Spleen (tissue), 11 donors: ENCODE measurements around the gene OLR1. TPM values are rescaled to one million over a fixed set of nuclear protein-coding genes. Genes with fewer than 3 reads are reported as not detected.
"Not testable (repeated sequence)": the region's sequence is repeated elsewhere in the genome, so short reads cannot be mapped to it uniquely, and the experiment has no call there.

Source experiments
- DNase-seq: peaks from one replicate; pipeline ENCODE4 v3.0.0-alpha.2; 2020
- H3K27ac ChIP-seq, 8 donors: fragments of 200-600 bp; sonication (generic) in 7 of 8; 1 replicate in 4 of 8; 2 replicates in 4 of 8; pipeline versions ENCODE4 v1.5.0 to v1.8.0; 2016 to 2021; ENCODE audit warnings: inconsistent platforms in 4 of 8, mild to moderate bottlenecking in 4 of 8, moderate library complexity in 1 of 8
- H3K27me3 ChIP-seq, 7 donors: fragments of 200-600 bp; sonication (generic) in 6 of 7; replicated peaks in 1 of 7; 1 replicate in 4 of 7; 2 replicates in 3 of 7; pipeline versions ENCODE4 v1.5.0 to v1.8.0; 2016 to 2021; ENCODE audit warnings: inconsistent platforms in 3 of 7, mild to moderate bottlenecking in 1 of 7
- H3K36me3 ChIP-seq, 6 donors: fragments of 200-600 bp; sonication (generic) in 5 of 6; 1 replicate in 4 of 6; 2 replicates in 2 of 6; pipeline versions ENCODE4 v1.5.0 to v1.8.0; 2016 to 2021; ENCODE audit warnings: inconsistent platforms in 2 of 6
- H3K4me1 ChIP-seq, 6 donors: fragments of 200-600 bp; sonication (generic) in 5 of 6; 1 replicate in 3 of 6; 2 replicates in 3 of 6; pipeline versions ENCODE4 v1.5.0 to v1.8.0; 2016 to 2021; ENCODE audit warnings: inconsistent platforms in 3 of 6
- H3K4me3 ChIP-seq, 8 donors: fragments of 200-600 bp; sonication (generic) in 7 of 8; 1 replicate in 4 of 8; 2 replicates in 4 of 8; pipeline versions ENCODE4 v1.5.0 to v1.8.0; 2016 to 2021; ENCODE audit warnings: inconsistent platforms in 4 of 8, mild to moderate bottlenecking in 4 of 8, moderate library complexity in 2 of 8
- H3K9me3 ChIP-seq, 8 donors: fragments of 200-600 bp; sonication (generic) in 7 of 8; 1 replicate in 4 of 8; 2 replicates in 4 of 8; pipeline versions ENCODE4 v1.5.0 to v1.8.0; 2016 to 2021; ENCODE audit warnings: inconsistent platforms in 4 of 8
- POLR2A ChIP-seq, 3 donors: fragments of 450-650 bp; IDR thresholded peaks; one replicate each; pipeline ENCODE4 v1.5.1; 2017; ENCODE audit warnings: antibody characterized with exemption in 3 of 3, mild to moderate bottlenecking in 1 of 3
- POLR2AphosphoS5 ChIP-seq, 3 donors: sonication (generic); formaldehyde crosslinking; IDR thresholded peaks; one replicate each; pipeline ENCODE4 v1.5.1; 2017; ENCODE audit warnings: antibody characterized with exemption in 3 of 3
- WGBS, 5 donors: extraction: QIAGEN DNeasy Blood & Tissue Kit in 3 of 5; methylation state at CpG; one replicate each; pipeline versions ENCODE4 v1.1.5 to v1.1.7; 2013 to 2018; 5-methylcytosine and 5-hydroxymethylcytosine counted together
- intact Hi-C: fragments of 100-400 bp; cut with DNase I; formaldehyde crosslinking; loops from one replicate; pipeline ENCODE4 v1.15.0; 2023; ENCODE audit warnings: low total_unique reads
- polyA plus RNA-seq, 3 donors: library from polyadenylated mRNA; stranded (reverse); fragments of 200-250 nt; gene quantifications; one replicate each; pipeline ENCODE4 v1.2.1, GENCODE V29; 2013
- total RNA-seq, 7 donors: library from RNA; depleted of rRNA in 3 of 7; stranded (reverse); fragments of >200 nt in 3 of 7; fragmentation: NEBNext Ultra II Directional in 4 of 7; extraction: Animal tissue kit (Norgen Biotek cat#: 25700) in 4 of 7; gene quantifications; one replicate each; pipeline versions ENCODE4 v1.1.0 to v1.2.1, GENCODE V29; 2016 to 2021
- TF ChIP-seq, protein P1 (sequence below), 11 experiments: fragments of 200-600 bp in 7 of 11; fragments of 450-650 bp in 4 of 11; sonication (generic) in 4 of 11; IDR thresholded peaks in 8 of 11; conservative IDR thresholded peaks in 3 of 11; 1 replicate in 7 of 11; 2 replicates in 4 of 11; pipeline versions ENCODE4 v1.4.0 to v1.8.0; 2016 to 2021; ENCODE audit warnings: antibody characterized with exemption in 11 of 11, inconsistent platforms in 4 of 11, mild to moderate bottlenecking in 1 of 11
- donor health status: healthy with polysubstance abuse.
- donor health status: DM: no; HTN: no; CAD: no; lungs with moderate emphysema.
- donor health status: DM: no; HTN: no; CAD: no.
- donor health status: Bipolar disorder and iron deficiency.
- donor health status: healthy.
- donor health status: DM: no; HTN: no; CAD: no.
- donor health status: DM: yes; HTN: yes; CAD: no.

Gene OLR1
- total and polyA plus RNA-seq, 10 donors = 0.09 to 10.5 (median 1.2) TPM; not detected in 3

DNA sequence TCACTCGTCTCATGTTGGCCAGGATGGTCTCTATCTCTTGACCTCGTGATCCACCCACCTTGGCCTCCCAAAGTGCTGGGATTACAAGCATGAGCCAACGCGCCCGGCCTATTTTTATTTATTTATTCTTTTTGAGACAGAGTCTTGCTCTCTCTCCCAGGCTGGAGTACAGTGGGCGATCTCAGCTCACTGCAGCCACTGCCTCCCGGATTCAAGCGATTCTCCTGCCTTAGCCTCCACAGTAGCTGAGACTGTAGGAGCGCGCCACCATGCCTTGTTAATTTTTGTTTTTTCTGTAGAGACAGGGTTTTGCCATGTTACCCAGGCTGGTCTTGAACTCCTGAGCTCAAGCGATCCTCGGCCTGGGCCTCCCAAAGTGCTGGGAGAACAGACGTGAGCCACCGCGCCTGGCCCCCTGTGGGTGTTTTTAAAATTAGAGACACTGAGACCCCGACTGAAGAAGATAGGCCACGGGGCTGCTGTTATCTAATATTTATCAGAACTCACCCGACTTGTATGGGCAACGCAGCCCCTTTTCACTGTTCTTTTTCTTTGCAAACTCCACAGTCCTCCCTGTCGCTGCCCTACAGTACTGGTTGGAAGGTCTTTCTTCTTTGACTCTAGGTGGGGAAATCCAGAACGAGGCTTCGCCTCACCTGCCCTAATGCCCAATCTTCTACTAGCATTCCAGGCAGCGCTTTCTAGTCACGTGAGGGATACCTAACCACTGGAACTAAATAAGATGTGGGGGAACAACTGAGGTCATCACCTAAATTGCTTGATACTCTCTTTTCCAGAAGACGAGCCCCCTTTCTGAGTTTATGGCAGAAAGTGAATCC, 39.4 kb upstream of the OLR1 start:
- Histone ChIP-seq H3K27ac (peak overlapping the region in 7 of 8 donors; percentile 96 to 98 (median 98)), H3K4me3 (peak overlapping the region in 2 of 8 donors; percentile 76 to 79), H3K36me3 (peaks cover 0 to 5% (median 0%) of the 10 kb centered on the region in 6 donors), H3K9me3 (no peaks in the 10 kb centered on the region), H3K4me1 (peaks cover 6 to 44% (median 26%) of the 10 kb centered on the region in 6 donors), H3K27me3 (peaks cover 0 to 3% (median 0%) of the 10 kb centered on the region in 7 donors)
- no peak for DNase-seq
- intact Hi-C loops = no loop called here
- TF ChIP-seq, protein P1, sequence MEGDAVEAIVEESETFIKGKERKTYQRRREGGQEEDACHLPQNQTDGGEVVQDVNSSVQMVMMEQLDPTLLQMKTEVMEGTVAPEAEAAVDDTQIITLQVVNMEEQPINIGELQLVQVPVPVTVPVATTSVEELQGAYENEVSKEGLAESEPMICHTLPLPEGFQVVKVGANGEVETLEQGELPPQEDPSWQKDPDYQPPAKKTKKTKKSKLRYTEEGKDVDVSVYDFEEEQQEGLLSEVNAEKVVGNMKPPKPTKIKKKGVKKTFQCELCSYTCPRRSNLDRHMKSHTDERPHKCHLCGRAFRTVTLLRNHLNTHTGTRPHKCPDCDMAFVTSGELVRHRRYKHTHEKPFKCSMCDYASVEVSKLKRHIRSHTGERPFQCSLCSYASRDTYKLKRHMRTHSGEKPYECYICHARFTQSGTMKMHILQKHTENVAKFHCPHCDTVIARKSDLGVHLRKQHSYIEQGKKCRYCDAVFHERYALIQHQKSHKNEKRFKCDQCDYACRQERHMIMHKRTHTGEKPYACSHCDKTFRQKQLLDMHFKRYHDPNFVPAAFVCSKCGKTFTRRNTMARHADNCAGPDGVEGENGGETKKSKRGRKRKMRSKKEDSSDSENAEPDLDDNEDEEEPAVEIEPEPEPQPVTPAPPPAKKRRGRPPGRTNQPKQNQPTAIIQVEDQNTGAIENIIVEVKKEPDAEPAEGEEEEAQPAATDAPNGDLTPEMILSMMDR (IDR thresholded peaks at IDR 0.05 in 8 of 11, conservative IDR thresholded peaks at IDR 0.05 in 3 of 11) = no peak
- TF ChIP-seq POLR2AphosphoS5 (IDR thresholded peaks at IDR 0.05) (no peak), POLR2A (IDR thresholded peaks at IDR 0.05) (no peak)
- 92 to 96% (median 94%) methylated on average over 25 of the region's 25 CpGs for WGBS, 5 donors

DNA sequence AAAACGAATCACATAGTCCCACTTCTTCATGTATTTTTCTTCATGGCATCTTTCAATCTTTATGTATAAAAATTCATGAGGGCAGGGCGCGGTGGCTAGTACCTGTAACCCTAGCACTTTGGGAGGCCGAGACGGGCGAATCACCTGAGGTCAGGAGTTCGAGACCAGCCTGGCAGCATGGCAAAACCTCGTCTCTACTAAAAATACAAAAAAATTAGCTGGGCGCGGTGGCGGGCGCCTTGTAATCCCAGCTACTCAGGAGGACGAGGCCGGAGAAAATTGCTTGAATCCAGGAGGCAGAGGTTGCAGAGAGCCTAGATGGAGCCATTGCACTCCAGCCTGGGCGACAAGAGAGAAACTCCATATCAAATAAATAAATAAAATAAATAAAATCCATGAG, 38.3 kb upstream of the OLR1 start:
- Histone ChIP-seq H3K36me3 (no peaks in the 10 kb centered on the region), H3K27me3 (peaks cover 0 to 3% (median 0%) of the 10 kb centered on the region in 7 donors), H3K9me3 (no peaks in the 10 kb centered on the region), H3K27ac (no peak overlapping the region), H3K4me1 (peaks cover under 1 to 33% (median 17%) of the 10 kb centered on the region in 6 donors), H3K4me3 (no peak overlapping the region)
- DNase-seq = no peak
- TF ChIP-seq POLR2AphosphoS5 (IDR thresholded peaks at IDR 0.05) (no peak), POLR2A (IDR thresholded peaks at IDR 0.05) (no peak)
- TF ChIP-seq, protein P1 (IDR thresholded peaks at IDR 0.05 in 8 of 11, conservative IDR thresholded peaks at IDR 0.05 in 3 of 11) = no peak
- intact Hi-C loops = no loop called here
- 93 to 97% (median 96%) methylated on average over 15 of the region's 15 CpGs for WGBS, 5 donors

DNA sequence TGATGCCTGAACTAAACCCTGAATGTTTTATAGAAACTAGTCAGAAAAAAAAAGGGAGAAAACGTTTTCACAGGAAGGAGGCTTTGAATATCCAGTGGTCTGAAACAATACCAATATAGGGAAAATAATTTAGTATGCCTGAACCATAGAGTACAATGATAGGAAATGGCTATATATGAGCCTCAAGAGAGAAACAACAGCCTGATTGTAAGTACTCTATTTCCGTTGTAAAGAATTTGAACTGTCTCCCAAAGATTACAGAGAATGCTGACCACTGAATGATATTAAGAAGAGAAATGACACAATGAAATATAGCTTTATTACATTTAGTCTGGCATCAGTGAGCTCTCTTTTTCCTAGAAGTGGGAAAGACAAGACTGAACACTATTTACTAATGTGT, 35.2 kb upstream of the OLR1 start:
- no peak overlapping the region for H3K27ac ChIP-seq
- H3K4me1 ChIP-seq = peaks cover 0 to 8% (median 2%) of the 10 kb centered on the region in 6 donors
- no peaks in the 10 kb centered on the region for H3K9me3 ChIP-seq
- intact Hi-C loops = no loop called here
- 31 to 50% (median 38%) methylated on average over 2 of the region's 2 CpGs for WGBS, 5 donors
- no peaks in the 10 kb centered on the region for H3K36me3 ChIP-seq
- no peak for DNase-seq
- peaks cover 0 to 3% (median 0%) of the 10 kb centered on the region in 7 donors for H3K27me3 ChIP-seq
- no peak for TF ChIP-seq POLR2AphosphoS5 (IDR thresholded peaks at IDR 0.05)
- TF ChIP-seq POLR2A (IDR thresholded peaks at IDR 0.05) = no peak
- TF ChIP-seq, protein P1 (IDR thresholded peaks at IDR 0.05 in 8 of 11, conservative IDR thresholded peaks at IDR 0.05 in 3 of 11) = no peak
- no peak overlapping the region for H3K4me3 ChIP-seq

DNA sequence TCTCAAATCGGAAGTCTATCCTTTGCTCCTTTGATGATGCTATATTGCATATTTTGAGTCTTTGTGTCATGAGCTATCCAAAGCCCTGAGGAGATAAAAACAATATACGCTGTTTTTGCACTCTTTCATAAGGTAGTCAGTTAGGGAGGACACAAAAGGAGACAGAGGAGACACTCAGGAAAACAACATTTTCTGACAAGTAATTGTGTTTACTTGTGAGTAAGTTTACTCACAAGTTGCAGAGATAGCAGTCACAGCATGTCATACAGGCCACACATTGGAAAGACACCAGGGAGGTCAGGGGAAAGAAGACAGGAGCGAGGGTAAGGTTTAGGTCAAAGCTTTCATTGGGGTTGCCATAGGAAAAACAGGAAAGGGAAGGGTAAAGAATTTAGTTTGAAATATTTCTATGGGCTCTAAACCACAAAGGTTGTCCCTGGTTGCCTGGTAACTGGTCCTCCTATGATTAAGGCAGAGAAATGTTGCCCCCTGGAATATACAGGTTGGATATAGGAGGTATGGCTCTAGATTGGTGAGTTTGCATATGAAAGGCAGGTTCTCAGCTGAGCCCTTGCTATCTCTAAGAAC, 33.4 kb upstream of the OLR1 start:
- WGBS, 5 donors = 89 to 97% (median 93%) methylated on average over 3 of the region's 3 CpGs
- no peaks in the 10 kb centered on the region for H3K9me3 ChIP-seq
- intact Hi-C loops = no loop called here
- no peak for DNase-seq
- no peak overlapping the region for H3K4me3 ChIP-seq
- no peaks in the 10 kb centered on the region for H3K27me3 ChIP-seq
- H3K4me1 ChIP-seq = no peaks in the 10 kb centered on the region
- H3K36me3 ChIP-seq = no peaks in the 10 kb centered on the region
- no peak overlapping the region for H3K27ac ChIP-seq
- TF ChIP-seq POLR2A (IDR thresholded peaks at IDR 0.05) (no peak), POLR2AphosphoS5 (IDR thresholded peaks at IDR 0.05) (no peak)
- TF ChIP-seq, protein P1 (IDR thresholded peaks at IDR 0.05 in 8 of 11, conservative IDR thresholded peaks at IDR 0.05 in 3 of 11) = no peak

DNA sequence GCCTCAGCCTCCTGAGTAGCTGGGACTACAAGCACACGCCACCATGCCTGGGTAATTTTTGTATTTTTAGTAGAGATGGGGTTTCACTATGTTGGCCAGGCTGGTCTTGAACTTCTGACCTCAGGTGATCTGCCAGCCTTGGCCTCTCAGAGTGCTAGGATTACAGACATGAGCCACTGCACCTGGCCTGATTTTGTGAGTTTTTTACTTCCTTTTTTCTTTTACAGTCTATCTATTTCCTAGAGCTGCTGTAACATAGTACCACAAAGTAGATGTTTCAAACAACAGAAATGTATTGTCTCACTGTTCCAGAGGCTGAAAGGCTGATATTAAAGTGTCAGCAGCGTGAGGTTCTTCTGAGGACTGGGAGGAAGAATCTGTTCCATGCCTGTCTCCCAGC, 32.6 kb upstream of the OLR1 start:
- WGBS, 5 donors = 74 to 87% (median 82%) methylated on average over 2 of the region's 2 CpGs
- intact Hi-C loops, DNase-seq, H3K27ac ChIP-seq, H3K4me1 ChIP-seq, H3K36me3 ChIP-seq, H3K9me3 ChIP-seq, H3K4me3 ChIP-seq, H3K27me3 ChIP-seq: not testable (repeated sequence)
